Measurements from ENCODE around the gene CEMP1.

DNA sequence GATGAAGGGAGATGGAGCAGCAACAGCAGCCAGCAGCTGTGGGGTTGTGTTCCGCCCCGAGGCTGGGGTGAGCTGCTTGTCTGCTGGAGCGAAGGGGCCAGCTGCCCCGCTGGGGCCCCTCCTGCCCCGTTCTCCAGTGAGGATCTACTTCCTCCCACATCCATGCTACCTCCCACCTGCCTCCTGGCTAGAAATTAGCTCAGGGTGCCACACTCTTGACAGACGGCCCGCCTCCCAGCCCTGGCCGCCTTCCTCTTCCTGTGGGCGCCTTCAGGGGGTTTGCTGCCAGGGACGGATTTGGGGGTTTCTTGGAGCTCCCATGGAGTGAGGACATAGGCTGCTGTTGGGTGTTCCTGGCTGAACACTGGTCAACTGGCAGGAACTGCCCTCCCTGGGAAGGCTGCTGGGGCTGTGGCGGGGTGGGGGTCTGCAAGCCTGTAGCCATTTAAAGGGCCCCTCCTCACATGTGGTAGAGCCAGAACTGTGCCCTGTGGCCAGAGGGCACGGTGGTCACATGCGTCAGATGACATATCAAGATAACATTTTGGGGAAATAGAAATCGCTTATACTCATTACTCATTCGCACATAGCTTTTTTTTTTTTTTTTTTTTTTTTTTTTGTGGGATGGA lies 43.2 kb downstream of the CEMP1 start:
- TF ChIP-seq CTCF (IDR thresholded peaks at IDR 0.05) = no peak
- TF ChIP-seq POLR2A (IDR thresholded peaks at IDR 0.05) = no peak

Measured in body of pancreas (tissue), 4 donors.